COLO668 (cell line): ENCODE data around the gene S100B.

Experiments used
- DNase-seq: peaks from one replicate; lab custom pipeline; 2025; ENCODE audit not compliant: unreplicated experiment; lab: John Stamatoyannopoulos, UW

Gene S100B

DNA sequence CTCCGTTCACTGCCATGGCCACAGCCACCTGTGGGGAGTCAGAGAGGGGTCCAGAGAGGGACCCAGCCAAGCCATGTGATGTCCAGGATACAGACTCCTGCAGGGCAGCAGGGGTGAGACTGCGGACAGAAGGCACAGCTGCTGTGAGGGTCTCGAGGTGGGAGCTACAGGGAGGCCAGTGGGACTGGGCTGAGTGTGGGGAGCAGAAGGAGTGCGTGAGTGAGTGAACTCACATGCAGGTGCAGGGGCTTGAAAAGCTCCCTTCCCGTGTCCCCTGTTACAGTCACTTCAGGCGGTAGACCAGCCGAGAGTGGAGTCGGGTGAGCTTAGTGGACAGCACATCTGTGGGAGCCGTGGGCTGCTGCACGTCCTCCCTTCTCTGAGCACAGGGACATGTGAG lies 42.4 kb downstream of the S100B start:
- no peak for DNase-seq

DNA sequence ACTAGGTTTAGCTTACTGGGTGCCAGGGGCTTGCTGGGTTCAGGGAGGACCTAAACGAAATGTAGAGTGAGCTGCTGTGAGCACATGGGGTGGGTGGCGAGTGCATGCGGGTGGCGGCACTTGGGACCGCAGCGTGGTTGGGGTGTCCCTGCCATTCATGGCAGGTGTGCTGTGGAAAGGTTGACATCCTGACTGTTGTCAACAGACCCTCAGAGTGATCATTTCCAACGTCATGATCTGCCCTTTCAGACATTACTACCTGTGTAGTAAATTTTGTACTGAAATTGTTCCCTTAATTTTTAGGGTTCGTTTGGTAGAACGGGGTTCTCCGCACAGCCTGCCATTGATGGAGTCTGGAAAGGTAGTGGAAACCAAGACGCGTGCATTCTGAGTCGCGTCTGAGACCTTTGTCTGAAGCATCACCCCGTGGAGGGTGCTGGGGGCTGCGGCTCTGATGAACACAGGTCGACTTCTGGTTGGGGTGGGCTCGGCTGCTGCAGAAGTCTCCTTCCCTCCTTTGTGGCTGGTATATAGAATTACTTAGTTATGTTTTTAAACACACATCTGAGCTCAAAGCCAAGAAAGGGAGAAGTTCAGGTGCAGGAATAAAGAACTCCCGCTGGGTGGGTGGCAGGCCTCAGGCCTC lies 43.3 kb downstream of the S100B start:
- DNase-seq, result no peak

DNA sequence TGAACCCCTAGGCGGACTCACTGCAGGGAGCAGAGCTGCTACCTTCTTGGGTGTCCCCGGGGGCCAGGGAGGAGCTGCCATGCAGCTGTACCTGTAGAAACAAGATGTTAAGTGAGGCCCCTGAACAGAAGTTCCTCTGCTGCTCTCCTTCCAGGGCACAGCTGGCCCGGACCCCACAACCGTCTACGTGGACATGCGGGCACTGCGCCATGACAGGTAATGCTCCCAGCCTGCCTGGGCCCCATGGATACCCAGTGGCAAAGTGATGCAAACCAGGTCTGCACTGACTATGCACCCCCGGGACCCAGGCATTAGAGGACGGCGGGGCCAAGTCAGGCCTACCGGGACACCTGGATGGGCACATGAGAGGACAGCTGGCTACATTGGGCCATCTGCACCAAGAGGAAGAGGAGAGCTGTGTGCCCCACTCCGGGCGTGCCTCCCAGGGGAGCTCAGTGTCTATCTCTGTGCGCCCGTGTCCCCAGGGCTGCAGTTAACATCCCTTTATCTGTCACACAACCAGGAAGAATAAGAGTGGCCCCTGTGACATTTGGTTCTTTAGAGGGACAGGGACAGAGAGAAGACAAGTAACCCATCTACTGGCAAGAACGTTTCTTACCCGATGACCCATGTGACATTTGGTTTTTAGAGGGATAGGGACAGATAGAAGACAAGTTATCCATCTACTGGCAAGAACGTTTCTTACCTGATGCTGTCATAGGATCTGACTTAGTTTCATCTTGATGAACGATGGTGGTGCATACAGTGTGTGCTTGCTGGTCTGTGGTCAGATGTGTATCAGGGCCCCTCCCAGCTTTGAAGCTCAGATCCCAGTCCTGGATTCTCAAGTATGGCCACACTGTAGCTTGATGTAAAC lies 44.1 kb downstream of the S100B start:
- no peak for DNase-seq

DNA sequence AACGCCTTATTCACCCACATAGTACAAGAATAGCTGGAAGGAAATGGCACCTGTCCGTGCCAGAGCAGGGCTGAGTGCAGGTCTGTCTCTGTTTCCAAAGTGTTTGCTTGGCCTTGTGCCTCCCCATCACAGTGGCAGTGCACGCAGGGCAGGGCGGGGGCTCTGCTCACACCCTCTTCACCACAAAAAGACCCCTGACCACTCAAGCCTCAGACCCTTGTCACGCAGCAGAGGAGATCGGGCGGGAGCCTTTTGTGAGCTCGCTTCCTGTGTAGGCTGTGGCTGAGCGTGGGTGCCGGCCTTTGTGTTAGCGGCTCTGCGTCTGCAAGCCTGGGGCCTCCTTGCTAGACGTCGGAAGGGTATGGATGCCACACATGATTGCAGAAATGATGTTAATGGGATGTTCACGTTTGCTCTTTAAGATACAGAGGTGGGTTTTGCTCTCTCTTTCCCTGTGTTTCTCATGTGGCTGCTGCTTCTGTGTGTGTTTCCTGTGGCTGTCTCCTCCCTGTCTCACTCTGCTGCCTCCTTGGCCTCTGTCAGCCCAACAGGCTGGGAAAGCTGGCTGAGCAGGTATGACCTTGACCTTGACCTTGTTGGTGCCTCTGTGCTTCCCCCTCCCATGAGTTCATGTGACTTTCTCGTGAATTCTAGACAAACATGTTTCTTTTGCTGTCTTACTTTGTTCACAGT lies 45.4 kb downstream of the S100B start:
- no peak for DNase-seq

DNA sequence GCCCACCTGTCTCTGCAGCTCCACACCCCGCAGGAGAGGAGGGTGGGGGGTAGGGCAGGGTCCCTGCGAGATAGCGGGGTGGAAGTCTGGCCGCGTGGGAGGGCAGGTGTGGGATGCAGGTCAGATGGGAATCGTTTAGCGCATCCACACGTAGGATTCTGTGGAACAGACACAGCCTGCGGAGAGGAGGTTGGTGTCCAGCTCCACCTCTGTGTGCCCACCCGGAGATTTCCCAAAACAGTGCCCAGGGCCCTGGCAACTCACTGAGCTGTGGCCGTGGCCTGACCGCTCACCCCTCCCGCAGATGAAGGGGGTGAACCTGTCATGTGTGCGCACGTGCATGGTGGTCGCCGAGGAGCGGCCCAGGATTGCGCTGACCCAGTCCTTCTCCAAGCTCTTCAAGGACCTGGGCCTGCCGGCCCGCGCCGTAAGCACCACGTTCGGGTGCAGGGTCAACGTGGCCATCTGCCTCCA lies 46.9 kb downstream of the S100B start:
- no peak for DNase-seq

DNA sequence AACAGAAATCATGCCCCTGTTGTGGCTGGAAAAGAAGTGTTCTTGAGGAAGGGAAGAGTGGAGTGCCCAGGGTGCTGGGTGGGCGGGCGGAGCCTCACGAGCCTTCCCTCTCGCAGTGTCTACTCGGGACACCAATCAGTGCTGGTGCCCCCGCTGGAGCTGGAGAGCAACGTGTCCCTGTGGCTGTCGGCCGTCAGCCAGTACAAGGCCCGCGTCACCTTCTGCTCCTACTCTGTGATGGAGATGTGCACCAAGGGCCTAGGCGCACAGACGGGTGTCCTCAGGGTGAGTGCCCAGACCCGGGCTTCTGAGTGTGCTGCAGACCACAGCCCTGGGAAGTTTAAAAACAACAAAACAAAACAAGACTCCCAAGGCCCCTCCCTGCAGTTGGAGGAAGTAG lies 47.4 kb downstream of the S100B start:
- no peak for DNase-seq

DNA sequence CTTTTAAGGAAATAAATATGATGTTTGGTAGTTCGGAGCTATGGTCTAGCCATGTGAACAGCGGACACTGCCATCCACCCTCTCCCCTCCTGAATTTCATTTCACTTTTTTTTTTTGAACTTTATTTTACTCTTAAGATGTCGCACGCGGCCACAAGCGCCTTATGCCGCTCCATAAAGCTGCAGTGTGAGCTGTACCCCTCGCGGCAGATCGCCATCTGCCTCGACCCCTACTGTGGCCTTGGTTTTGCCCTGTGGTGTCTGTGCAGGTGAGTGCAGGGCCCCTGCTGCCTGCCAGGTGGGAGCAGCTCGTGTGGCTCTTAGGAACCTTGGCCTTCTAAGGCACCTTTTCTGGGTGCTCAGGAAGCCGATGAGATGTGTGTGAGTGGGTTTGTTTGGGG lies 48.1 kb downstream of the S100B start:
- no peak for DNase-seq

DNA sequence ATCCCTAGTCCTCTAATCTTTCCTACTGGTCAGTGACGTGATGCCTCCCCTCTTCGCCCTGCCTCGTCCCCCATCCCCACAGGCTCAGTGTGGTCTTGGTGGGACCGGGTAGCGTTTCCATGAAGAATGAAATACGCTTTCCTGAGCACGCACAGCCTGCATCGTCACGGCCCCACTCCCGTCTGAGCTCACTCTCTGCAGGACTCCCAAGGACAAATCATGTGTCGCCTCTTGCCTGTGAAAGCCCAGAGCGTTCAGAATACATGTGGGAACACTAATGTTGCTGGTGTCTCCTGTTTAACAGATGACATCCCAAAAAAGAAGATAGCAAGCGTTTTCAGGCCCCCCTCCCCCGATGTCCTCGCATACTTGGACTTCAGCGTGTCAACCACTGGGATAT lies 49.2 kb downstream of the S100B start:
- no peak for DNase-seq

DNA sequence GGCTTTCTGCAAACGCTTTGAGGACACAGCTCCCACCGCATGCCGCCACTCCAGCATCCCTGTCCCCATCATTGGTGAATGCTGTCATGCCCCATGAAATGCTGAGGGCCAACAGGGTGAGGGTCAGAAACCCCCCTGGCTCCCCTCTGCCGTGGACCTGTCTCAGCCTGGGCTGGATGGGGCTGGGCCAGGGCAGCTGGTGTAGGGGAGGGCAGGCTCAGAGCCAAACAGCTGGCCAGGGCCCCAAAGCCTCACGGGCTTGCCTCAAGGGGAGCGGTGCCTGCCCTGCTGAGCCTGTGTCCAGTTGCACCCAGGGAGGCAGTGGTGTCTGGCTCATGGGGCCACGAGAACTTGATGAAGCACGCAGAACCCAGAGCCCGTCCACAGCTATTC lies 49.7 kb downstream of the S100B start:
- no peak for DNase-seq

DNA sequence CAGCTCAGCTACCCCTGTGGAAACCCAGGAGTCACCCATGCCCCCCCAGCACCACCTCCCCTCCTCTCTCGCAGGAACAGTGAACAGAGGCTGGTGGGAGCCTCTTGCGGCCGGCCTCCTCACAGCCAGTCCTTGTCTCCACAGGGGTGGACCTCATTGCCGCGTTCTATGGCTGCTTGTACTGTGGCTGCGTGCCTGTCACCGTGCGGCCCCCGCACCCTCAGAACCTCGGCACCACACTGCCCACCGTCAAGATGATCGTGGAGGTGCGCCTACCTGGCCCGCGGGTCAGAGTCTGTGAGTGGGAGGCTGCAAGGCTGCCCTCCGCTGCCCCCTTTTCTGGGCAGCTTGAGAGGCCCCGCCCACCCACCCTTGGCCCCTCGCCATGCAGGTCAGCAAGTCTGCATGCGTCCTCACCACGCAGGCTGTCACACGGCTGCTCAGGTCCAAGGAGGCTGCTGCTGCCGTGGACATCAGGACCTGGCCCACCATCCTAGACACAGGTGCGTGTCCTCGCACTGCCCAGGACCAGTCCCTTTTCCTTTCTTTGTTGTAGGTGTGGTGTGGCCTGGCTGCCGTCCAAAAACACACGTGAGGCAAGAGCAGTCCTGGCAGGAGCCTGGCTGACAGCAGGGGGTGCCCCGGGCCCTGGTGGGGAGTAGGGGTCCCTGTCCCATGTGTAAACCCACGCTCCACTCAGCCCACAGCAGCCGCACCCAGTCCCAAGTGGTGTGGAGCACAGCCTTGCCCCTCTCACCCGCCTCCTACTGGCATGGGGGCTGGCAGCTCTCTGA lies 50.3 kb downstream of the S100B start:
- peak; percentile 24 for DNase-seq

DNA sequence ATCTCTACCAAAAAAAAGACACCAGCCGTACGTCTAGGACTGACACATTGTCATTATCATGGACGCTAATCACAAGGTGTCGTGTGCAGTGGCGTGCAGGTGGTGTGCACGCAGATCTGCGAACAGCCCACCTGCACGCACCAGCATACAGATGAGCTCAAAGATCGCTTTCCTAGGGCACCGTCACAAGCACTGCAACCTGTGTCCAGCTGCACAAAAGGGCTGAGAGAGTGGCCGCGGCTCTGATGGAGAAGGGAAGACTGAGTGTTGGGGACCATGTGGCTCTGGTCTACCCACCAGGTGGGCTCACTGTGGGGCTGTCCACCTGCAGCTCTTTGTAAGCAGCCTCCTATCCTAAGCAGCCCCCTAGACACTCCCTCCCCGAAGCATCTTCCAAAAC lies 50.9 kb downstream of the S100B start:
- no peak for DNase-seq

DNA sequence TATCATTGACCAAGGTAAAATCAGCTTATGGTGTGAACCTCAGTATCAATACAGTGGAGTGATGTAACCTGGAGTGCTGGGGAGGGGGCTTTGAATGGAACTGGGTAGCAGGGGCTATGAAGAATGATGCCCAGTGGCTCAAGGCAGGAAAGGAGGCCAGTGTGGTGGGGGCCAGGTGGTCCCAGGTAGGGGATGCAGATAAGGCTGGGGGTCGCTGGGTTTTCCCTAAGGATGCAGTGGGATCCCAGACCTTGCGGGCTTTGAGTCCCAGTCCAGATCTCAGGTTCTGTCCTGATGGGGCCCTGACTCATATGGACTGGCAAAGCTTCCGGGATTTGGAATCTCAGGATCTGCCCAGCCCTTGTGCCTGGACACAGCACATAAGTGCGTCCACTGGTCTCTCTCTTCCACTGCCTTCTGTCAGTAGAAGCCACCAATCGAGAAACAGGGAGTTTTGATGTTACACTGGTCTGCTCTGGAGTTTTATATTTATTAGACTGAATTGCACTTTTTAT lies 52.0 kb downstream of the S100B start:
- DNase-seq, result no peak

DNA sequence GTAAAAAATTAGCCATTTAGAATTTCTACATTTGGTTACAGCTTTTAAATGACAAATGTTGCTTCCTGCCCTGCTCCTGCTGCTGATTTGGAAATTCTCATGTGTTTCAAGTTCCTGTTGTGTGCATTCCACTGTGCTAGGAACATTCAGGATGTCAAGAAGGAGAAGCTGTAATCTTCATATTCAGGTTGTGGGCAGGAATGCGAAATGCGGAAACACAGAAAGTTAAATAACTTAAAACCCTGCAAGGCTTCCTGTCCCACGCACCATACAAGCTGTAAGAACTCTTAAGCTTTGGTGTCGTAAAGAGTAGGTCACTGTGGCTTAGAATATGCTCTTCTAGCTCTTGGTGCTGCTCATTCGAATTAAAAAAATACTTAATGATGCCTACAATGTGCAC lies 52.6 kb downstream of the S100B start:
- DNase-seq, result no peak

DNA sequence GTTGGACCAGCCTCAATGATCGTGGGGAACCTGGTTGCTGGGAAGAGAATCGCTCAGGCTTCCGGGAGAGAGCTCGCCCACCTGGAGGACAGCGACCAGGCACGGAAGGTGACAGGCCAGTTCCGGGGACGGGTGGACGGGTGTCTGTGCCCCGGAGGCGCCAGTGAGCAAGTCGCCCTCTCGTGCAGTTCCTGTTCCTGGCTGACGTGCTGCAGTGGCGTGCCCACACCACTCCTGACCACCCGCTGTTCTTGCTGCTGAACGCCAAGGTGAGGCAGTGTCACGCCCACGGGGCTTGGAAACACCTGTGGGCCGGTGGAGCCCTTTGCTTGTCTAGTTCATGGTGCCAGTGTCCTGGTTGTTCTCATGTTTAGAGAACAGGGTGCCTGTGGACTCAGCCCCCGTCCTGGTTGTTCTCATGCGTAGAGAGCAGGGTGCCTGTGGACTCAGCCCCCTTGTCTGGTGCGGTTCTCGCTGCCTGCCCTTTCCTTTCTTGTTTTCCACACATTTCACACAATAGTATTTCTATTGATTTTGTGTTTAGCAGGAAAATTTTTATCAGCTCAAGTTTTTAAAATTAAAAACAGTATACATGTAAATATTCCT lies 53.1 kb downstream of the S100B start:
- no peak for DNase-seq

DNA sequence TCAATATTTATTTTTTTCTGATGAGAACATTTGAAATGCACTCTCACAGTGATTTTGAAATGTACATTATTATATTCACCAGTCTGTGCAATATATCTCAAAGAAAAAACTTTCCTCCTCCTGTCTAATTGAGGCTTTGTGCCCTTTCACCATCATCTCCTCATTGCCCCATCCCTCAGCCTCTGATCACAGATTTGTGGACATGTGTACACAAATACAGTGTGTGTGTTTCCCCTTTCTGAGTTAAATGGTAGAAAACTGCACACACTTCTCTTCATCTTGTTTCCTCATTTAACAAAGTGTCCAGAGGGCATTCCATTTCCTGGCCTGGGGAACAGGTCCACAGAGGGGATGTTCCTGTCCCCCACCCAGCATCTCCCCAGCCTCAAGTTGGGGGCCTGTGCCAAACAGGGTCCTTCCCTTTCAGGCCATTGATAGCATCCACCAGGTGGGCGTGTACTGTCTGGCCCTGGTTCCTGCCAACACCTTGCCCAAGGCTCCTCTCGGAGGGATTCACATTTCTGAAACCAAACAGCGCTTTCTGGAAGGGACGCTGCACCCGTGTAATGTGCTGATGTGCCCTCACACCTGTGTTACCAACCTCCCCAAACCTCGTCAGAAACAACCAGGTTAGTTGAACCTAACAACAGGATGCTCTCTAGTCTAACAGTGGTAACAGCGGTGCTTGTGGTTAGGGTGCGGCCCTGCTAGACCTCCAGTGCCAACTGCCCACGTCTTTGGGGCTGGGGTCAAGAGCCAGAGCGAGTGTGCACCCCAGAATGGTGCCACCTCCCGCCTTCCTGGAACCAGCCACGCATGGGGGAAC lies 54.6 kb downstream of the S100B start:
- no peak for DNase-seq

DNA sequence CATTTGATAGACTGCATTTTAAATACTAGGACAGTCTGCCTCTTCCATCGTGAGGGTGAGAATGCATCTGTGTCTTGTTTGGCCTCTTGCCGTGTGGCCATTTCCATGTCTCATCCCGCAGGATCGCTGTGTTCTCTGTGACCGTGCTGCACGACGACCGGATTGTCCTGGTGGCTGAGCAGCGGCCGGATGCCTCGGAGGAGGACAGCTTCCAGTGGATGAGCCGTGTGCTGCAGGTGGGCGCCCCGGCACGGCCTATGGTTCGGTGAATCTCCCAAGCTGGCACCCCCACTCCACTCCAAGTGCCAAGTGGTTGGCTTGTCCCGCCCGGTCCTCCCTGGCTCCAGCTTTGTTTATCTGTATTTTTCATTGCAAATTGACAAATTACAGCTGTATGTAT lies 55.2 kb downstream of the S100B start:
- DNase-seq, result no peak
